Right lobe of liver (tissue), 6 donors: ENCODE measurements around the gene KRTAP3-1. TPM values are rescaled to one million over a fixed set of nuclear protein-coding genes. Genes with fewer than 3 reads are reported as not detected.

Experiments used
- ATAC-seq, 4 donors: fragments of 200-7000 bp; cut with Tn5 transposase; one replicate each; pipeline ENCODE4 v1.9.1; 2020; ENCODE audit warnings: mild to moderate bottlenecking in 4 of 4, moderate library complexity in 4 of 4
- DNase-seq, 3 donors: peaks; one replicate each; pipeline ENCODE4 v3.0.0-alpha.2; 2020
- H3K27ac ChIP-seq, 3 donors: fragments of 200-600 bp; one replicate each; pipeline ENCODE4 v1.8.0; 2022
- H3K27me3 ChIP-seq, 2 donors: fragments of 200-600 bp; one replicate each; pipeline ENCODE4 v1.8.0; 2022
- H3K36me3 ChIP-seq, 4 donors: fragments of 200-600 bp; sonication (generic) in 1 of 4; one replicate each; pipeline versions ENCODE4 v1.5.1 to v1.8.0; 2017 to 2022; ENCODE audit warnings: control low read depth in 1 of 4
- H3K4me1 ChIP-seq, 4 donors: fragments of 200-600 bp; sonication (generic) in 1 of 4; one replicate each; pipeline versions ENCODE4 v1.5.1 to v1.8.0; 2017 to 2022; ENCODE audit warnings: control low read depth in 1 of 4
- H3K4me3 ChIP-seq, 3 donors: fragments of 200-600 bp; one replicate each; pipeline ENCODE4 v1.8.0; 2022
- H3K9me3 ChIP-seq, 4 donors: fragments of 200-600 bp; sonication (generic) in 1 of 4; one replicate each; pipeline versions ENCODE4 v1.5.1 to v1.8.0; 2017 to 2022; ENCODE audit warnings: control low read depth in 1 of 4
- CTCF ChIP-seq, 4 donors: fragments of 200-600 bp in 3 of 4; fragments of 450-650 bp in 1 of 4; IDR thresholded peaks; one replicate each; pipeline versions ENCODE4 v1.5.1 to v1.8.0; 2016 to 2022; ENCODE audit warnings: antibody characterized with exemption in 4 of 4, mild to moderate bottlenecking in 2 of 4
- POLR2A ChIP-seq: fragments of 450-650 bp; IDR thresholded peaks from one replicate; pipeline ENCODE4 v1.6.1; 2017; ENCODE audit warnings: antibody characterized with exemption, mild to moderate bottlenecking
- WGBS: methylation state at CpG from one replicate; pipeline ENCODE4 v1.1.6; 2018; ENCODE audit warnings: low coverage, low lambda C conversion rate; ENCODE audit not compliant: insufficient coverage; ENCODE audit errors: missing lambda C conversion rate; 5-methylcytosine and 5-hydroxymethylcytosine counted together
- intact Hi-C, 2 donors: fragments of 100-400 bp; cut with DNase I; formaldehyde crosslinking; loops; one replicate each; pipeline versions ENCODE4 v1.11.2 to v1.14.1; 2022
- total RNA-seq, 6 experiments: library from RNA; depleted of rRNA in 2 of 6; stranded (reverse); fragments of >200 nt in 2 of 6; fragmentation: NEBNext Ultra II Directional in 3 of 6; extraction: Animal tissue kit (Norgen Biotek cat#: 25700) in 3 of 6; gene quantifications; one replicate each; pipeline versions ENCODE4 v1.1.0 to v1.2.4, GENCODE V29; 2016 to 2023
- donor health status: DM: no; HTN: yes; CAD: no.
- donor health status: DM: no; HTN: no; CAD: no.
- donor health status: DM: no; HTN: no; CAD: no.
- donor health status: DM: no; HTN: yes; CAD: no.
- donor health status: DM: no; HTN: yes; CAD: no.

Gene KRTAP3-1
- total RNA-seq, 6 experiments from 2014 or later: not detected

- WGBS: 18% methylated on average over 3 of the region's 3 CpGs
- intact Hi-C loops: no loop called here
Observed at GRCh38 chr17:40984226-40984625, 24.7 kb downstream of the KRTAP3-1 start, which contains the start of gene KRT40. KRT40 (minus strand) TSS chr17:40984326; CDS start chr17:40984273, 53 bp downstream.

GRCh38 chr17:40981115-40981514 lies 27.8 kb downstream of the KRTAP3-1 start:
- WGBS: 35% methylated on average over 4 of the region's 5 CpGs
- ATAC-seq (no peak), DNase-seq (no peak)
- Histone ChIP-seq H3K27me3 (no peaks in the 10 kb centered on the region), H3K4me1 (no peaks in the 10 kb centered on the region), H3K36me3 (no peaks in the 10 kb centered on the region), H3K4me3 (no peak overlapping the region), H3K27ac (no peak overlapping the region), H3K9me3 (no peaks in the 10 kb centered on the region)
- intact Hi-C loops: no loop called here
- TF ChIP-seq POLR2A (no peak), CTCF (IDR thresholded peaks at IDR 0.05) (no peak)

More at GRCh38 chr17:40984226-40984625, 24.7 kb downstream of the KRTAP3-1 start, which contains the start of gene KRT40:
- H3K27me3 ChIP-seq: no peaks in the 10 kb centered on the region
- H3K4me3 ChIP-seq: no peak within 1 kb of the TSS
- H3K4me1 ChIP-seq: no peaks in the 10 kb centered on the region
- no peak for ATAC-seq
- TF ChIP-seq CTCF (IDR thresholded peaks at IDR 0.05) (no peak), POLR2A (no peak)
- no peaks in the 10 kb centered on the region for H3K36me3 ChIP-seq
- no peak within 1 kb of the TSS for H3K27ac ChIP-seq
- no peak for DNase-seq
- H3K9me3 ChIP-seq: no peaks in the 10 kb centered on the region

- H3K4me1 ChIP-seq: no peaks in the 10 kb centered on the region
- H3K4me3 ChIP-seq: no peak overlapping the region
- H3K9me3 ChIP-seq: no peaks in the 10 kb centered on the region
- 39% methylated on average over 8 of the region's 8 CpGs for whole genome bisulfite sequencing
- no peaks in the 10 kb centered on the region for H3K36me3 ChIP-seq
- no peak for DNase-seq
- H3K27me3 ChIP-seq: no peaks in the 10 kb centered on the region
- H3K27ac ChIP-seq: no peak overlapping the region
- no peak for ATAC-seq
- intact Hi-C loops: no loop called here
- TF ChIP-seq CTCF (IDR thresholded peaks at IDR 0.05) (no peak), POLR2A (no peak)
Observed at GRCh38 chr17:40980596-40980995, 28.3 kb downstream of the KRTAP3-1 start.

- intact Hi-C loops: no loop called here
- H3K27me3 ChIP-seq: no peaks in the 10 kb centered on the region
- H3K4me1 ChIP-seq: no peaks in the 10 kb centered on the region
- H3K4me3 ChIP-seq: no peak overlapping the region
- H3K27ac ChIP-seq: no peak overlapping the region
- no peaks in the 10 kb centered on the region for H3K36me3 ChIP-seq
- no peak for TF ChIP-seq POLR2A
- no peak for TF ChIP-seq CTCF (IDR thresholded peaks at IDR 0.05)
- H3K9me3 ChIP-seq: no peaks in the 10 kb centered on the region
- ATAC-seq: no peak
- 79% methylated on average over 3 of the region's 3 CpGs for WGBS
- no peak for DNase-seq
Observed at GRCh38 chr17:40980117-40980516, 28.8 kb downstream of the KRTAP3-1 start.
